ENCODE measurements around the gene TMEM51.

The TMEM51 gene

GRCh38 chr1:15187175-15188129 is 33.9 kb downstream of the TMEM51 start:
- no peak overlapping the region for H3K4me3 ChIP-seq (replicated peaks in 1 of 2; ENCODE audit: low read depth in 2 of 2, low read length in 2 of 2)

GRCh38 chr1:15188130-15188524 is 34.6 kb downstream of the TMEM51 start:
- no peak overlapping the region for H3K4me3 ChIP-seq (replicated peaks in 1 of 2; ENCODE audit: low read depth in 2 of 2, low read length in 2 of 2)
- no peak for TF ChIP-seq CTCF (IDR thresholded peaks at IDR 0.05; ENCODE audit: low read depth, low read length)
- DNase-seq (ENCODE audit: low read depth in 2 of 2), result no peak

More at GRCh38 chr1:15187175-15188129, 33.9 kb downstream of the TMEM51 start:
- no peak for DNase-seq (ENCODE audit: low read depth in 2 of 2)
- TF ChIP-seq CTCF (IDR thresholded peaks at IDR 0.05; ENCODE audit: low read depth, low read length), result no peak

DNA sequence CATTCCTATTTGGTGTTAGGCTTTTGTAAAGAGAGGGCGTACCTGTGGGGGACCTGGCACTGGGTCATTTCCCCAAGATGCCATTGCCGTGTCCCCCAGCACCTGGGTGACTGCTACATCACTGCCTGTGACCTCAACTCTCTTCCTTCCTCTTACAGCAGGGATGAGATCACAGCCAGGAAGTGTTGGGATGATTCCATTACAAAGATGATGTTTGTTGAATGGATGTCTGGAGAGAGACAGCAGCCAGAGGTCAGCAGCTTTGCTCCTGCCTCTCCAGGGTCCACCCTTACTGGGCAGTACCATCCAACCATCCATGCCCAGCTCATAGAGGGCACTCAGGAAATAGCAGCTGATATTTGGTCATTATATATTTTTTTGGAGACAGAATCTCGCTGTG is 35.1 kb downstream of the TMEM51 start:
- no peak for TF ChIP-seq CTCF (IDR thresholded peaks at IDR 0.05; ENCODE audit: low read depth, low read length)
- peak in 1 of 2 donors; percentile 49 for DNase-seq (ENCODE audit: low read depth in 2 of 2)
- H3K4me3 ChIP-seq (replicated peaks in 1 of 2; ENCODE audit: low read depth in 2 of 2, low read length in 2 of 2), result no peak overlapping the region

GRCh38 chr1:15189692-15190370 is 36.3 kb downstream of the TMEM51 start:
- H3K4me3 ChIP-seq (replicated peaks in 1 of 2; ENCODE audit: low read depth in 2 of 2, low read length in 2 of 2), result no peak overlapping the region
- TF ChIP-seq CTCF (IDR thresholded peaks at IDR 0.05; ENCODE audit: low read depth, low read length), result no peak
- no peak for DNase-seq (ENCODE audit: low read depth in 2 of 2)

GRCh38 chr1:15191267-15191666 is 37.7 kb downstream of the TMEM51 start:
- DNase-seq (ENCODE audit: low read depth in 2 of 2), result no peak
- H3K4me3 ChIP-seq (replicated peaks in 1 of 2; ENCODE audit: low read depth in 2 of 2, low read length in 2 of 2), result no peak overlapping the region
- TF ChIP-seq CTCF (IDR thresholded peaks at IDR 0.05; ENCODE audit: low read depth, low read length), result no peak

- no peak for TF ChIP-seq CTCF (IDR thresholded peaks at IDR 0.05; ENCODE audit: low read depth, low read length)
- no peak overlapping the region for H3K4me3 ChIP-seq (replicated peaks in 1 of 2; ENCODE audit: low read depth in 2 of 2, low read length in 2 of 2)
- no peak for DNase-seq (ENCODE audit: low read depth in 2 of 2)
These were observed 38.2 kb downstream of the TMEM51 start for GRCh38 chr1:15191770-15192169.

Measured in cardiac fibroblast (primary cell).